HEK293 (cell line): ENCODE results near the gene PADI2.

Experiments
- CTCF ChIP-seq: fragments of 450-650 bp; formaldehyde crosslinking; IDR thresholded peaks from 2 replicates; pipeline ENCODE4 v1.5.1; 2016; ENCODE audit warnings: missing biosample characterization, missing genetic modification characterization
- HOXD13 ChIP-seq: sonication (generic); formaldehyde crosslinking; IDR thresholded peaks from 2 replicates; pipeline ENCODE4 v1.8.0; 2022; ENCODE audit warnings: missing genetic modification reagents, borderline replicate concordance
- YY1 ChIP-seq: fragments of 450-650 bp; formaldehyde crosslinking; IDR thresholded peaks from 2 replicates; pipeline ENCODE4 v1.5.1; 2018; ENCODE audit warnings: missing biosample characterization, missing genetic modification characterization
- ZBTB7A ChIP-seq: fragments of 450-650 bp; formaldehyde crosslinking; IDR thresholded peaks from 2 replicates; pipeline ENCODE4 v1.5.1; 2016; ENCODE audit warnings: low read depth, missing biosample characterization, missing genetic modification characterization
- ZNF223 ChIP-seq: fragments of 450-650 bp; formaldehyde crosslinking; IDR thresholded peaks from 2 replicates; pipeline ENCODE4 v1.5.1; 2016; ENCODE audit warnings: missing biosample characterization, missing genetic modification characterization
- ZNF37A ChIP-seq: fragments of 450-650 bp; IDR thresholded peaks from 2 replicates; pipeline ENCODE4 v1.5.1; 2018; ENCODE audit warnings: missing biosample characterization, missing genetic modification characterization
- ZNF449 ChIP-seq: fragments of 450-650 bp; formaldehyde crosslinking; IDR thresholded peaks from 2 replicates; pipeline ENCODE4 v1.5.1; 2017; ENCODE audit warnings: missing biosample characterization, mild to moderate bottlenecking, missing genetic modification characterization, moderate library complexity
- ZNF600 ChIP-seq: fragments of 450-650 bp; formaldehyde crosslinking; IDR thresholded peaks from 2 replicates; pipeline ENCODE4 v1.5.1; 2016; ENCODE audit warnings: missing biosample characterization, missing genetic modification characterization
- ZSCAN4 ChIP-seq: fragments of 450-650 bp; formaldehyde crosslinking; IDR thresholded peaks from 2 replicates; pipeline ENCODE4 v1.5.1; 2017; ENCODE audit warnings: missing biosample characterization, missing genetic modification characterization
- TF ChIP-seq, protein P1 (sequence below): fragments of 450-650 bp; formaldehyde crosslinking; IDR thresholded peaks from 2 replicates; pipeline ENCODE4 v1.5.1; 2016; ENCODE audit warnings: missing biosample characterization, missing genetic modification characterization
- TF ChIP-seq, protein P2 (sequence below): fragments of 450-650 bp; formaldehyde crosslinking; IDR thresholded peaks from 2 replicates; pipeline ENCODE4 v1.5.1; 2017; ENCODE audit warnings: missing biosample characterization, missing genetic modification characterization
- TF ChIP-seq, protein P3 (sequence below): fragments of 450-650 bp; formaldehyde crosslinking; IDR thresholded peaks from 2 replicates; pipeline ENCODE4 v1.5.1; 2016; ENCODE audit warnings: missing biosample characterization, missing genetic modification characterization

DNA sequence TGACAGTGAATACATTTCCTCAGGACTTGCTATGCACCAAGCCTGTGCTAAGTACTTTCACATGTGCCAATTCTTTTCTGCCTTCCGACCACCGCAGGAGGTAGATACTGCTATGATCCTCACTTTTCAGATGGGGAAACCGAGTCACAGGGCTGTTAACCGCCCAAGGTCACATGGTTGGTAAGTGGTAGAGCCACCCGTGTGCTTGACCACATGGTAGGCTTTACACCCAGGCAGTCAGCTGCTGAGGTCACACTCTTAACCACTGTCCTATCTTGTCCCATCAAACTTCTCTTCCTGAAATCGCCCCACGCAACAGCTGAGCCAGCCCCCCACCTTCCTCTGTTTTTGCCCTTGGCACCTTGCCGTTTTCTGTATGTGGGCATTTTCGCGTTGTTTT, 34.5 kb downstream of the PADI2 start:
- no peak for TF ChIP-seq YY1 (tag by site-specific recombination)
- no peak for TF ChIP-seq CTCF (tag by site-specific recombination)
- TF ChIP-seq, protein P1, sequence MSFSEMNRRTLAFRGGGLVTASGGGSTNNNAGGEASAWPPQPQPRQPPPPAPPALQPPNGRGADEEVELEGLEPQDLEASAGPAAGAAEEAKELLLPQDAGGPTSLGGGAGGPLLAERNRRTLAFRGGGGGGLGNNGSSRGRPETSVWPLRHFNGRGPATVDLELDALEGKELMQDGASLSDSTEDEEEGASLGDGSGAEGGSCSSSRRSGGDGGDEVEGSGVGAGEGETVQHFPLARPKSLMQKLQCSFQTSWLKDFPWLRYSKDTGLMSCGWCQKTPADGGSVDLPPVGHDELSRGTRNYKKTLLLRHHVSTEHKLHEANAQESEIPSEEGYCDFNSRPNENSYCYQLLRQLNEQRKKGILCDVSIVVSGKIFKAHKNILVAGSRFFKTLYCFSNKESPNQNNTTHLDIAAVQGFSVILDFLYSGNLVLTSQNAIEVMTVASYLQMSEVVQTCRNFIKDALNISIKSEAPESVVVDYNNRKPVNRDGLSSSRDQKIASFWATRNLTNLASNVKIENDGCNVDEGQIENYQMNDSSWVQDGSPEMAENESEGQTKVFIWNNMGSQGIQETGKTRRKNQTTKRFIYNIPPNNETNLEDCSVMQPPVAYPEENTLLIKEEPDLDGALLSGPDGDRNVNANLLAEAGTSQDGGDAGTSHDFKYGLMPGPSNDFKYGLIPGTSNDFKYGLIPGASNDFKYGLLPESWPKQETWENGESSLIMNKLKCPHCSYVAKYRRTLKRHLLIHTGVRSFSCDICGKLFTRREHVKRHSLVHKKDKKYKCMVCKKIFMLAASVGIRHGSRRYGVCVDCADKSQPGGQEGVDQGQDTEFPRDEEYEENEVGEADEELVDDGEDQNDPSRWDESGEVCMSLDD (tag by site-specific recombination), result no peak
- TF ChIP-seq, protein P2, sequence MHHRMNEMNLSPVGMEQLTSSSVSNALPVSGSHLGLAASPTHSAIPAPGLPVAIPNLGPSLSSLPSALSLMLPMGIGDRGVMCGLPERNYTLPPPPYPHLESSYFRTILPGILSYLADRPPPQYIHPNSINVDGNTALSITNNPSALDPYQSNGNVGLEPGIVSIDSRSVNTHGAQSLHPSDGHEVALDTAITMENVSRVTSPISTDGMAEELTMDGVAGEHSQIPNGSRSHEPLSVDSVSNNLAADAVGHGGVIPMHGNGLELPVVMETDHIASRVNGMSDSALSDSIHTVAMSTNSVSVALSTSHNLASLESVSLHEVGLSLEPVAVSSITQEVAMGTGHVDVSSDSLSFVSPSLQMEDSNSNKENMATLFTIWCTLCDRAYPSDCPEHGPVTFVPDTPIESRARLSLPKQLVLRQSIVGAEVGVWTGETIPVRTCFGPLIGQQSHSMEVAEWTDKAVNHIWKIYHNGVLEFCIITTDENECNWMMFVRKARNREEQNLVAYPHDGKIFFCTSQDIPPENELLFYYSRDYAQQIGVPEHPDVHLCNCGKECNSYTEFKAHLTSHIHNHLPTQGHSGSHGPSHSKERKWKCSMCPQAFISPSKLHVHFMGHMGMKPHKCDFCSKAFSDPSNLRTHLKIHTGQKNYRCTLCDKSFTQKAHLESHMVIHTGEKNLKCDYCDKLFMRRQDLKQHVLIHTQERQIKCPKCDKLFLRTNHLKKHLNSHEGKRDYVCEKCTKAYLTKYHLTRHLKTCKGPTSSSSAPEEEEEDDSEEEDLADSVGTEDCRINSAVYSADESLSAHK (tag by site-specific recombination), result no peak
- TF ChIP-seq ZSCAN4 (tag by site-specific recombination), result no peak
- TF ChIP-seq ZNF223 (tag by site-specific recombination), result no peak
- TF ChIP-seq ZNF600 (tag by site-specific recombination), result no peak
- no peak for TF ChIP-seq HOXD13 (CRISPR knock-in tag)
- no peak for TF ChIP-seq ZNF449 (tag by site-specific recombination)
- no peak for TF ChIP-seq ZNF37A (tag by site-specific recombination)
- TF ChIP-seq, protein P3, sequence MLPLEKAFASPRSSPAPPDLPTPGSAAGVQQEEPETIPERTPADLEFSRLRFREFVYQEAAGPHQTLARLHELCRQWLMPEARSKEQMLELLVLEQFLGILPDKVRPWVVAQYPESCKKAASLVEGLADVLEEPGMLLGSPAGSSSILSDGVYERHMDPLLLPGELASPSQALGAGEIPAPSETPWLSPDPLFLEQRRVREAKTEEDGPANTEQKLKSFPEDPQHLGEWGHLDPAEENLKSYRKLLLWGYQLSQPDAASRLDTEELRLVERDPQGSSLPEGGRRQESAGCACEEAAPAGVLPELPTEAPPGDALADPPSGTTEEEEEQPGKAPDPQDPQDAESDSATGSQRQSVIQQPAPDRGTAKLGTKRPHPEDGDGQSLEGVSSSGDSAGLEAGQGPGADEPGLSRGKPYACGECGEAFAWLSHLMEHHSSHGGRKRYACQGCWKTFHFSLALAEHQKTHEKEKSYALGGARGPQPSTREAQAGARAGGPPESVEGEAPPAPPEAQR (tag by site-specific recombination), result no peak
- TF ChIP-seq ZBTB7A, result no peak
